Measurements from ENCODE around the gene SLC35E1. TPM values are rescaled to one million over a fixed set of nuclear protein-coding genes. Genes with fewer than 3 reads are reported as not detected.

The SLC35E1 gene
- total and polyA plus RNA-seq, 2 of the 4 experiments (the other 2 are of a cell fraction), result 22.6 to 38.0 TPM

- H3K9ac ChIP-seq (ENCODE audit: low read depth, low read length), result no peak overlapping the region
- in situ Hi-C loops (cut with MboI; ENCODE audit: low sequenced_read_pairs), result no loop called here
- H2AK9ac ChIP-seq (replicated peaks; ENCODE audit: low read depth, low read length, poor library complexity), result no peak overlapping the region
- no peak overlapping the region for H3K27ac ChIP-seq (ENCODE audit: insufficient read depth, low read length)
- peaks cover 50% of the 10 kb centered on the region for H3K9me1 ChIP-seq (ENCODE audit: insufficient read depth, low read length)
- no peak overlapping the region for H2BK120ac ChIP-seq (ENCODE audit: low read depth, low read length)
- no peak overlapping the region for H3K14ac ChIP-seq (replicated peaks; ENCODE audit: low read depth, low read length)
- H3K36me3 ChIP-seq (ENCODE audit: control insufficient read depth, insufficient read depth, low read length), result no peaks in the 10 kb centered on the region
- no TSS peak for BruUV-seq (replicated peaks)
- no peak overlapping the region for H2BK5ac ChIP-seq (ENCODE audit: low read depth, low read length, poor library complexity, severe bottlenecking)
- no peak for DNase-seq
- no peaks in the 10 kb centered on the region for H3K9me3 ChIP-seq (ENCODE audit: control insufficient read depth, insufficient read depth, low read length)
- no peak overlapping the region for H3K23ac ChIP-seq (ENCODE audit: low read depth, low read length)
- H4K20me1 ChIP-seq (ENCODE audit: insufficient read depth, low read length), result peaks cover 89% of the 10 kb centered on the region
- POLR2A ChIA-PET (ENCODE audit: unreplicated experiment), result no interaction called here
- no peak overlapping the region for H2AFZ ChIP-seq (replicated peaks; ENCODE audit: low read length, poor library complexity)
- intact Hi-C loops (cut with micrococcal nuclease), result no loop called here
- no peak overlapping the region for H3K4ac ChIP-seq (ENCODE audit: low read depth, low read length)
- peaks cover 52 to 93% of the 10 kb centered on the region in 2 experiments for H3K79me1 ChIP-seq (ENCODE audit: low read depth in 1 of 2, low read length in 2 of 2)
- H3K56ac ChIP-seq (ENCODE audit: extremely low read depth, insufficient read depth, low read length), result no peak overlapping the region
- H3K4me1 ChIP-seq (ENCODE audit: control insufficient read depth, insufficient read depth, low read length), result peaks cover 13% of the 10 kb centered on the region
- no peak overlapping the region for H4K8ac ChIP-seq (ENCODE audit: low read depth in 2 of 2, low read length in 2 of 2)
- no peak overlapping the region for H4K5ac ChIP-seq (ENCODE audit: low read depth, low read length)
- no peak overlapping the region for H3K18ac ChIP-seq (ENCODE audit: low read depth, low read length)
- ATAC-seq (ENCODE audit: low read depth), result no peak
- CTCF ChIA-PET, result interaction anchor here (0.6 kb wide), 1 partner anchor 493 kb away, joined by 9 read pairs; no protein-coding TSS in a partner anchor
- H4K91ac ChIP-seq (ENCODE audit: insufficient read depth, low read depth, low read length), result no peak overlapping the region
- dilution Hi-C loops (cut with HindIII; ENCODE audit: low sequenced_read_pairs, unreplicated experiment), result no loop called here
- H3K27me3 ChIP-seq (ENCODE audit: control insufficient read depth, insufficient read depth, low read length), result no peaks in the 10 kb centered on the region
- TF ChIP-seq NFE2L2 (IDR thresholded peaks at IDR 0.05; ENCODE audit: low read depth, low read length) (no peak), POLR2A (IDR thresholded peaks at IDR 0.05; ENCODE audit: low read depth, low read length) (no peak), CEBPB (IDR thresholded peaks at IDR 0.05; ENCODE audit: low read depth, low read length) (no peak), RAD21 (IDR thresholded peaks at IDR 0.05; ENCODE audit: low read length) (no peak), CTCF (conservative IDR thresholded peaks at IDR 0.05; ENCODE audit: low read depth, low read length) (no peak)
- no peak overlapping the region for H2AK5ac ChIP-seq (ENCODE audit: low read depth, low read length)
- 100% methylated on average over 1 of the region's 5 CpGs; no CpG with 5 or more reads in 1 of the 2 experiments for WGBS, 2 experiments (ENCODE audit: extremely low coverage in 2 of 2, insufficient read length in 1 of 2)
- no peak overlapping the region for H2BK15ac ChIP-seq (ENCODE audit: low read depth, low read length)
- H2BK20ac ChIP-seq (ENCODE audit: low read depth, low read length), result no peak overlapping the region
- H3K4me3 ChIP-seq (ENCODE audit: insufficient read depth, low read depth, low read length), result no peak overlapping the region
- H3K4me2 ChIP-seq (ENCODE audit: low read depth, low read length), result no peak overlapping the region
Observed at GRCh38 chr19:16609511-16610200, 37.4 kb upstream of the SLC35E1 start.

Data from IMR-90 (cell line).